ENCODE measurements around the gene CBX6.

CBX6 gene

GRCh38 chr22:38891256-38891655 lies 19.2 kb upstream of the CBX6 start:
- TF ChIP-seq TSHZ2 (CRISPR knock-in tag; IDR thresholded peaks at IDR 0.05): no peak
- TF ChIP-seq PPARA (CRISPR knock-in tag; IDR thresholded peaks at IDR 0.05; ENCODE audit: borderline replicate concordance): no peak
- no peak for TF ChIP-seq GLIS3 (CRISPR knock-in tag; IDR thresholded peaks at IDR 0.05)
- no peak for TF ChIP-seq ZNF70 (CRISPR knock-in tag; IDR thresholded peaks at IDR 0.05)
- no peak for TF ChIP-seq BACH2 (CRISPR knock-in tag; IDR thresholded peaks at IDR 0.05; ENCODE audit: borderline replicate concordance)
- no peak for TF ChIP-seq TCF4 (CRISPR knock-in tag; IDR thresholded peaks at IDR 0.05; ENCODE audit: borderline replicate concordance)
- TF ChIP-seq, protein P1, sequence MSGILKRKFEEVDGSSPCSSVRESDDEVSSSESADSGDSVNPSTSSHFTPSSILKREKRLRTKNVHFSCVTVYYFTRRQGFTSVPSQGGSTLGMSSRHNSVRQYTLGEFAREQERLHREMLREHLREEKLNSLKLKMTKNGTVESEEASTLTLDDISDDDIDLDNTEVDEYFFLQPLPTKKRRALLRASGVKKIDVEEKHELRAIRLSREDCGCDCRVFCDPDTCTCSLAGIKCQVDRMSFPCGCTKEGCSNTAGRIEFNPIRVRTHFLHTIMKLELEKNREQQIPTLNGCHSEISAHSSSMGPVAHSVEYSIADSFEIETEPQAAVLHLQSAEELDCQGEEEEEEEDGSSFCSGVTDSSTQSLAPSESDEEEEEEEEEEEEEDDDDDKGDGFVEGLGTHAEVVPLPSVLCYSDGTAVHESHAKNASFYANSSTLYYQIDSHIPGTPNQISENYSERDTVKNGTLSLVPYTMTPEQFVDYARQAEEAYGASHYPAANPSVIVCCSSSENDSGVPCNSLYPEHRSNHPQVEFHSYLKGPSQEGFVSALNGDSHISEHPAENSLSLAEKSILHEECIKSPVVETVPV (CRISPR knock-in tag; IDR thresholded peaks at IDR 0.05): no peak
- no peak for TF ChIP-seq POU6F1 (CRISPR knock-in tag; IDR thresholded peaks at IDR 0.05; ENCODE audit: borderline replicate concordance, low read depth)
- TF ChIP-seq, protein P2, sequence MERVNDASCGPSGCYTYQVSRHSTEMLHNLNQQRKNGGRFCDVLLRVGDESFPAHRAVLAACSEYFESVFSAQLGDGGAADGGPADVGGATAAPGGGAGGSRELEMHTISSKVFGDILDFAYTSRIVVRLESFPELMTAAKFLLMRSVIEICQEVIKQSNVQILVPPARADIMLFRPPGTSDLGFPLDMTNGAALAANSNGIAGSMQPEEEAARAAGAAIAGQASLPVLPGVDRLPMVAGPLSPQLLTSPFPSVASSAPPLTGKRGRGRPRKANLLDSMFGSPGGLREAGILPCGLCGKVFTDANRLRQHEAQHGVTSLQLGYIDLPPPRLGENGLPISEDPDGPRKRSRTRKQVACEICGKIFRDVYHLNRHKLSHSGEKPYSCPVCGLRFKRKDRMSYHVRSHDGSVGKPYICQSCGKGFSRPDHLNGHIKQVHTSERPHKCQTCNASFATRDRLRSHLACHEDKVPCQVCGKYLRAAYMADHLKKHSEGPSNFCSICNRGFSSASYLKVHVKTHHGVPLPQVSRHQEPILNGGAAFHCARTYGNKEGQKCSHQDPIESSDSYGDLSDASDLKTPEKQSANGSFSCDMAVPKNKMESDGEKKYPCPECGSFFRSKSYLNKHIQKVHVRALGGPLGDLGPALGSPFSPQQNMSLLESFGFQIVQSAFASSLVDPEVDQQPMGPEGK (CRISPR knock-in tag; IDR thresholded peaks at IDR 0.05; ENCODE audit: borderline replicate concordance): no peak
- TF ChIP-seq ISL1 (CRISPR knock-in tag; IDR thresholded peaks at IDR 0.05): no peak
- TF ChIP-seq ZFP30 (CRISPR knock-in tag; IDR thresholded peaks at IDR 0.05): no peak
- no peak for TF ChIP-seq RARB (CRISPR knock-in tag; IDR thresholded peaks at IDR 0.05)
- no peak for TF ChIP-seq ZFP3 (CRISPR knock-in tag; IDR thresholded peaks at IDR 0.05)
- no peak for ATAC-seq

DNA sequence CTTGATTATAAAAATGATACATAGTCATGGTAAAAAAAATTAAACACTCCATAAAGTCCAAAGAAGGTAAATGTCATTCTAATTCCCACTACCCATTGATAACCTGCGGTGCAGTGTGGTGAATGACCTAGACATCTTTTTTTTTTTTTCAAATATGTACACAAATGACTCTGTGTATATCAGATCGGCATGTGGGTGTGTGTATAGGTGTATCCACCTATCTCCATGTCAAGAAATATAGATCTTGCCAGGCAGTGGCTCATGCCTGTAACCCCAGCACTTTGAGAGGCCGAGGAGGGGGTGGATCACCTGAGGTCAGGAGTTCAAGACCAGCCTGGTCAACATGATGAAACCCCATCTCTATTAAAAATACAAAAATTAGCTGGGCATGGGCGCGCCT lies 18.4 kb upstream of the CBX6 start:
- TF ChIP-seq CREB5 (CRISPR knock-in tag; IDR thresholded peaks at IDR 0.05; ENCODE audit: low read depth) (no peak), RARB (CRISPR knock-in tag; IDR thresholded peaks at IDR 0.05) (no peak), PPARA (CRISPR knock-in tag; IDR thresholded peaks at IDR 0.05; ENCODE audit: borderline replicate concordance) (no peak), ESRRG (CRISPR knock-in tag; IDR thresholded peaks at IDR 0.05) (no peak), TSHZ2 (CRISPR knock-in tag; IDR thresholded peaks at IDR 0.05) (no peak), ZFP3 (CRISPR knock-in tag; IDR thresholded peaks at IDR 0.05) (no peak), BACH2 (CRISPR knock-in tag; IDR thresholded peaks at IDR 0.05; ENCODE audit: borderline replicate concordance) (no peak), ZNF70 (CRISPR knock-in tag; IDR thresholded peaks at IDR 0.05) (no peak), GLIS3 (CRISPR knock-in tag; IDR thresholded peaks at IDR 0.05) (no peak), ZNF565 (CRISPR knock-in tag; conservative IDR thresholded peaks at IDR 0.05; ENCODE audit: low read depth) (no peak), TOX (CRISPR knock-in tag; IDR thresholded peaks at IDR 0.05; ENCODE audit: borderline replicate concordance) (no peak), ZC3H10 (CRISPR knock-in tag; IDR thresholded peaks at IDR 0.05) (no peak)
- TF ChIP-seq, protein P2 (CRISPR knock-in tag; IDR thresholded peaks at IDR 0.05; ENCODE audit: borderline replicate concordance): no peak
- TF ChIP-seq, protein P1 (CRISPR knock-in tag; IDR thresholded peaks at IDR 0.05): no peak
- no peak for ATAC-seq
